Measurements from ENCODE around the gene C17orf78. TPM values are rescaled to one million over a fixed set of nuclear protein-coding genes. Genes with fewer than 3 reads are reported as not detected.
"Not testable (repeated sequence)": the region's sequence is repeated elsewhere in the genome, so short reads cannot be mapped to it uniquely, and the experiment has no call there.

C17orf78 gene
- total RNA-seq, 2 experiments from 2014 or later, result not detected

DNA sequence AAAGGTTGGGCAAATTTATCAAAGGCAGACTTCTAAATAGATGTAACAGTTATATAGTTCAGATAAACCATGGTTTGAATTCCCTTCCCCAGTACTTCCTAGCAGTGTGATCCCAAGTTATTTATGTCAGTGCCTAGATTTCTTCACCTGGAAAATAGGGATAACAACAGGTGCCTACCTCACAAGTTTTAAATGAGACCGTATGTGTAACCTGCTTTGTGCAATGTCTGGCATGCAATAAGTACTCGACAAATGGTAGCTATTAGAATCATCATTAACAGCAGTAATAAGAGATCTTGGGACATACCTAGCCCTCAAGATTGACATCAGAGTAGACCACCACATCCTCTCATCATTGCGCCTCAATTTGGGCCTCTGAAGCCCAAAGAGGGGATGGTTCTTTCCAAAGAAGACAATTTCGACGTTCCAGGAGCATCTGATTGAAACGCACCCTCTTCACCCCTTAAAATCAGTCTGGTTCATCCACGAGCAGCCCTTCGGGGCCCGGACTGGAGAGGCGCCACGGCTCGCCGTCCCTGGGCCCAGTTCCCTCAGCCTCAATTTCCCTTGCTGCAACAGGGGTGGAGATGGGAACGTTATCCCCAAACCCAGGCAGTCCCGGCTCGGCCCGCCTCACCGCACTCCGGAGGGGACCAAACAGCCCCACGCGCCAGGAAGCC lies 30.3 kb downstream of the C17orf78 start:
- intact Hi-C loops (cut with micrococcal nuclease), result loop anchor here (5.0 kb wide), 1 partner anchor 49 kb away; no protein-coding TSS in a partner anchor
- H3K9me3 Mint-ChIP-seq, result no peaks in the 10 kb centered on the region
- no peak for ATAC-seq
- peak overlapping the region; percentile 99 for H3K4me3 Mint-ChIP-seq
- no peaks in the 10 kb centered on the region for H3K27me3 Mint-ChIP-seq
- peaks cover 49% of the 10 kb centered on the region for H3K4me1 Mint-ChIP-seq (ENCODE audit: low read depth)
- H3K36me3 Mint-ChIP-seq (ENCODE audit: low read depth), result peaks cover 55% of the 10 kb centered on the region
- TF ChIP-seq CTCF (IDR thresholded peaks at IDR 0.05), result no peak
- peak overlapping the region; percentile 97 for H3K27ac Mint-ChIP-seq
- DNase-seq, result no peak
- ChIA-PET POLR2A (interaction anchor here (1.3 to 1.6 kb wide), 3 partner anchors 14 to 33 kb away, joined by 3 read pairs; no protein-coding TSS in a partner anchor), CTCF (interaction anchor here (2.5 to 2.6 kb wide), 2 partner anchors 23 to 33 kb away, joined by 6 to 19 read pairs; no protein-coding TSS in a partner anchor)

DNA sequence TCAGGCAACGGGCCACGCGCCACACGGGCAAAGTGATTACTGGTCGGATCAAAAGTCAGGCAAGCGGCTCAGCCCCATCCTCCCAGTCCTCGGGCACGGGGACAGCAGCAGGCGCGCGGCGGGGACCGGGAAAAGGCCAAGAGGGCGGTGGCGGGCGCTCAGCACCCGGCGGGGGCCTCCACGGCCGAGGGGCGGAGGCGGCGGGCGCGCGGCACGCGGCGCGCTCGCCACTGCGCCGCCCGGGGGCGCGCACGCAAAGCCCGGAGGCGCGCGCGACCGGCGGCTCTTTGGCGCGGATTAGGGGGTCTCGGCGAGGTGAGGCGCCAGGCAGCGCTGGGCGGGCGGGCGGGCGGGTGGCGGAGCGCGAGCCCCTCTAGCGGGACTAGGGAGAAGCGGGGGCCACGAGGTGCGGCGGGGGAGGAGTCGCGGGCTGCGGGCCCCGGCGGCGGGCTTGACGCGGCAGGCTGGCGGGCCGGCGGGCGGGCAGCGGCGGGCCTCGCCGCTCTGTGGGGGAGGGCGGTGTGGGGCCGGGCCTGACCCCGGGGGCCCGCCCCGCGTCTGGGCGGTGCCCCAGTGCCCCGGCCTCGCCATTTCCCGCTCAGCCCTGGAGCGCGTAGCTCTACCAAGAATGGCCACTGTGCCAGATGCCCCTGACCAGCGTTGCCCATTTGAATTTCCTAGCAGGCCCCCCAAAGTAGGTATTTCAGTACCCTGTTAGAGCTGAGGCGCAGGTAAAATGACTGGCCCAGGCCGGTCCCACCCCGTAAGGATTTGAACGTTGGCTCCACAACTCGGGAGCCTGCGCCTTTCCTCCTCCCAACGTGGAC lies 31.1 kb downstream of the C17orf78 start, which contains the start of the genes ACACA and TADA2A:
ACACA (minus strand) TSS at position 202 of the 827 bp plus-strand sequence. CDS start 537 bp downstream, outside the sequence.
TADA2A (plus strand) TSS at position 252 of the 827 bp plus-strand sequence. CDS start 4,480 bp downstream, outside the sequence.
- Mint-ChIP-seq H3K27me3 (no peaks in the 10 kb centered on the region), H3K4me3 (peak within 1 kb of the TSS; percentile 99), H3K36me3 (ENCODE audit: low read depth) (peaks cover 56% of the 10 kb centered on the region), H3K27ac (peak within 1 kb of the TSS; percentile 97), H3K4me1 (ENCODE audit: low read depth) (peaks cover 50% of the 10 kb centered on the region), H3K9me3 (no peaks in the 10 kb centered on the region)
- ATAC-seq (peak; percentile 97), DNase-seq (peak; percentile 79)
- ChIA-PET CTCF (interaction anchor here (0.6 to 2.9 kb wide), 4 partner anchors 33 to 84 kb away, joined by 3 to 19 read pairs (median 10); no protein-coding TSS in a partner anchor), POLR2A (interaction anchor here (0.7 to 3.0 kb wide), 9 partner anchors 13 to 81 kb away, joined by 3 to 14 read pairs (median 4); no protein-coding TSS in a partner anchor)
- no peak for TF ChIP-seq CTCF (IDR thresholded peaks at IDR 0.05)
- intact Hi-C loops (cut with micrococcal nuclease), result loop anchor here (5.0 kb wide), 1 partner anchor 50 kb away; no protein-coding TSS in a partner anchor

GRCh38 chr17:37408145-37408479 lies 32.3 kb downstream of the C17orf78 start:
- CTCF ChIA-PET, result interaction anchor here (1.0 to 2.9 kb wide), 5 partner anchors 10 to 49 kb away, joined by 3 to 16 read pairs (median 4); no protein-coding TSS in a partner anchor
- H3K27me3 Mint-ChIP-seq, DNase-seq, ATAC-seq, H3K9me3 Mint-ChIP-seq: not testable (repeated sequence)
- H3K27ac Mint-ChIP-seq, result peak overlapping the region; percentile 97
- peaks cover 59% of the 10 kb centered on the region for H3K36me3 Mint-ChIP-seq (ENCODE audit: low read depth)
- POLR2A ChIA-PET, result interaction anchor here (0.9 to 3.0 kb wide), 6 partner anchors 15 to 80 kb away, joined by 3 to 14 read pairs (median 4); no protein-coding TSS in a partner anchor
- H3K4me1 Mint-ChIP-seq (ENCODE audit: low read depth), result peaks cover 46% of the 10 kb centered on the region
- intact Hi-C loops (cut with micrococcal nuclease), result loop anchor here (5.0 kb wide), 1 partner anchor 51 kb away; no protein-coding TSS in a partner anchor
- peak overlapping the region; percentile 89 for H3K4me3 Mint-ChIP-seq

DNA sequence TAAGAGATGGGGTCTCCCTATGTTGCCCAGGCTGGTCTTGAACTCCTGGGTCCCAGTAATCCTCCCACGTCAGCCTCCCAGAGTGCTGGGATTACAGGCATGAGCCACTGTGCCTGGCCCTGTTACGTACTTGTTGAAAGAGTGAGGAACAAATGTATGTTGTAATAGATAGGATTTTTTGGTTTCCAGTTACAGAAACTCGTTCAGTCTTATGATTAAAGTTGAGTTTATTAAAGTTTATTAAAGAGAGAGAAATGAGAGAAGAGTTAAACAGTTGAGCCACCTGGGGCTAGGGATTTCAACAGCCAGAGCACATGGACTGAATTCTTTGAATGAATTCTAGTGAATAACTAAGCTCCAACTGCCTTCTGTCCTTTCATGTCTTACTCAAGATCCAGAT lies 34.6 kb downstream of the C17orf78 start:
- DNase-seq (no peak), ATAC-seq (no peak)
- ChIA-PET POLR2A (interaction anchor here (0.6 to 1.3 kb wide), 7 partner anchors 12 to 194 kb away, joined by 3 to 4 read pairs (median 3); partner anchors contain the start of gene DUSP14), CTCF (interaction anchor here (0.7 to 1.5 kb wide), 3 partner anchors 12 to 37 kb away, joined by 3 to 5 read pairs (median 4); no protein-coding TSS in a partner anchor)
- Mint-ChIP-seq H3K27me3 (no peaks in the 10 kb centered on the region), H3K4me1 (ENCODE audit: low read depth) (peaks cover 29% of the 10 kb centered on the region), H3K9me3 (no peaks in the 10 kb centered on the region), H3K4me3 (no peak overlapping the region), H3K36me3 (ENCODE audit: low read depth) (peaks cover 60% of the 10 kb centered on the region), H3K27ac (peak overlapping the region; percentile 61)
- intact Hi-C loops (cut with micrococcal nuclease), result no loop called here
- TF ChIP-seq CTCF (IDR thresholded peaks at IDR 0.05), result no peak
